Retinal pigment epithelial cell (primary cell): ENCODE results near the gene GRID1.

ENCODE experiments used
- DNase-seq: peaks from one replicate; pipeline ENCODE4 v3.0.0-alpha.2; 2010; ENCODE audit warnings: low read depth
- H3K4me3 ChIP-seq: 2 replicates; pipeline ENCODE4 v1.5.1; 2011; ENCODE audit warnings: mild to moderate bottlenecking, low read length, control low read depth, moderate library complexity
- TF ChIP-seq, protein P1 (sequence below): conservative IDR thresholded peaks from 2 replicates; pipeline ENCODE4 v1.5.1; 2011; ENCODE audit warnings: low read depth, low read length, control low read depth, inconsistent platforms

GRID1 gene

DNA sequence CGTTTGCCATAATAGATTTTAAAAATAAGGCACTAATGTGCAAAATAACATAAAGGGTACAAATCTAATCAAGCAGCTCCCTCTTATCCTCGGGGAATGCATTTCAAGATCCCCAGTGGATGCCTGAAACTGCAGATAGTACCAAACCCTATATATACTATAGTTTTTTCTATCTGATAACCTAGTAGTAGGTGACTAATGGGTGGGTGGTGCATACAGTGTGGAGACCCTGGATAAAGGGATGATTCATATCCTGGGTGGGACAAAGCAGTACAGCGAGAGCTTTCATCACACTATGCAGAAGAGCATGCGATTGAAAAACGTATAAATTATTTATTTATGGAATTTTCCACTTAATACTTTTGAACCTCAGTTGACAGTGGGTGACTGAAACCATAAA, 464.5 kb downstream of the GRID1 start:
- DNase-seq = no peak
- no peak overlapping the region for H3K4me3 ChIP-seq
- TF ChIP-seq, protein P1, sequence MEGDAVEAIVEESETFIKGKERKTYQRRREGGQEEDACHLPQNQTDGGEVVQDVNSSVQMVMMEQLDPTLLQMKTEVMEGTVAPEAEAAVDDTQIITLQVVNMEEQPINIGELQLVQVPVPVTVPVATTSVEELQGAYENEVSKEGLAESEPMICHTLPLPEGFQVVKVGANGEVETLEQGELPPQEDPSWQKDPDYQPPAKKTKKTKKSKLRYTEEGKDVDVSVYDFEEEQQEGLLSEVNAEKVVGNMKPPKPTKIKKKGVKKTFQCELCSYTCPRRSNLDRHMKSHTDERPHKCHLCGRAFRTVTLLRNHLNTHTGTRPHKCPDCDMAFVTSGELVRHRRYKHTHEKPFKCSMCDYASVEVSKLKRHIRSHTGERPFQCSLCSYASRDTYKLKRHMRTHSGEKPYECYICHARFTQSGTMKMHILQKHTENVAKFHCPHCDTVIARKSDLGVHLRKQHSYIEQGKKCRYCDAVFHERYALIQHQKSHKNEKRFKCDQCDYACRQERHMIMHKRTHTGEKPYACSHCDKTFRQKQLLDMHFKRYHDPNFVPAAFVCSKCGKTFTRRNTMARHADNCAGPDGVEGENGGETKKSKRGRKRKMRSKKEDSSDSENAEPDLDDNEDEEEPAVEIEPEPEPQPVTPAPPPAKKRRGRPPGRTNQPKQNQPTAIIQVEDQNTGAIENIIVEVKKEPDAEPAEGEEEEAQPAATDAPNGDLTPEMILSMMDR = no peak

DNA sequence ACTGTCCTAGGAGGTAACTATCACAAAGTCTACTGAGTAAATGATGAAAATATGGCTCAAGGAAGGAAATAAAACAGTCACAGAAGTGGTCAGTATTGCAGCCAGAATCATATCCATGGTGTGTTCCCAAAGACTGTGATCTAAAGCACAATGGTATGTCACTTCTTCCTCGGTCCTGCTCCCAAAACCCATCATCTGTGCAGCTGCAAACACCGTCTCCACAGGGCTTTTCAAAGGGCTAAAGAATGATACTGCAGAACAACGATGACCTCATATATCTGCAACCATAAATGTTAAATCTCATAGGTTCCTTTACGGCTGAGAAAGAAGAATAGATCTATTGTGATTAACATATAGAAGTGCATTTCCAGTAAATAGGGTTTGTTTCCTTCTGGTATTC, 465.0 kb downstream of the GRID1 start:
- TF ChIP-seq, protein P1 = no peak
- H3K4me3 ChIP-seq = no peak overlapping the region
- no peak for DNase-seq

DNA sequence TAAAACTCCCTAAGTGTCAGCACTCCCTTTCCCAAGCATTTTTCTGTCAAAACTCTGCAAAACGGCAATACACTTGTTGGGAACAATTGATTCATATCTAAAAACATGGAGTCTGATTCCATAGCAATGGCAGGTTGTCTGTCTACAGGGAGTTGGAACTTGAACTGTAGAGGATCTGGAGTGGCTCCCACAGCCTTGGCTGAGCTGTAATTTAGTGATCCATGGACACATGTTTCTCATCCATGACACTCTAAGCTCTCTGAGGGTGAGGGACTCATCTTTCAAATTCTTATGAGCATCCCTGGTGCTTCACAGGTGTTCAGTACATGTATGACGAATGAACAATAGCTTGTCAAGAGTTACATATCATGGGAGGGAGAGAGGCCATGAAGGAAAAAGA, 466.1 kb downstream of the GRID1 start:
- DNase-seq = no peak
- TF ChIP-seq, protein P1 = no peak
- no peak overlapping the region for H3K4me3 ChIP-seq

DNA sequence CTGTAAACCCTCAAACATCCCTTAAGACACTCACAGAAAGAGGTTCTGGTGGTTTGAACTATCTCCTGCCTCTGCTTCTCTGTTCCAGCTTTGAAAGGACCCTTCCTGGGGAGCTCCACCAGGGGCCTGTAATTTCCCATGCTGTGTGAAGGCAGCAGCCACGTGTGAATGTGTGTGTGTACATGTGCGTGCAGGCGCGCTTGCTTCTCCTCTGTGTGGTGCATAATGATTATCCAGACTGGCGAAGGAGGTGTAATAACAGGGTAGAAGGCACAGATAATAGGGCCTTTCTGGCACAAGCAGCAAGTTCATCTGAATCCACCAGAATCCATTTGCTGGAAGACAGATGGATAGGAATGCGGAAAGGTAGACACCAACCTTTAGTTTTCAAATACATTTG, 466.5 kb downstream of the GRID1 start:
- no peak overlapping the region for H3K4me3 ChIP-seq
- TF ChIP-seq, protein P1 = no peak
- no peak for DNase-seq

DNA sequence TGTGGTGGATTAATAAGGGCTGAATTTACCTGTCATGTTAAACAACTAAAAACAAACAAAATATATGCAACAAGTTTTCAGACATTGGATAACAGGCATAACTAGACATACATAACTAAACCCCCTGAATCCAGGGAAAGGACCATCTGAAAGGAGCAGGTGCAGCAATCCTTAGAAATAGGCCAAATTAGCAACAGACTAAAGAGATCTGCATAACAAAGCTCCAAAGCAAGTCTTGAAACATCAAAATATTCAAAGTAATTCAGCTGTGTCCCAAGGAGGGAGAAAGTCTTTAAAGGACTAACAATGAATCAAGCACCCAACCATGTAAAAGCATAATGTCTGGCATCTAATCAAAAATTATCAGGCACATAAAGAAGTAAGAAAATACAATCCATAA, 475.1 kb downstream of the GRID1 start:
- DNase-seq = no peak
- no peak overlapping the region for H3K4me3 ChIP-seq
- TF ChIP-seq, protein P1 = no peak

DNA sequence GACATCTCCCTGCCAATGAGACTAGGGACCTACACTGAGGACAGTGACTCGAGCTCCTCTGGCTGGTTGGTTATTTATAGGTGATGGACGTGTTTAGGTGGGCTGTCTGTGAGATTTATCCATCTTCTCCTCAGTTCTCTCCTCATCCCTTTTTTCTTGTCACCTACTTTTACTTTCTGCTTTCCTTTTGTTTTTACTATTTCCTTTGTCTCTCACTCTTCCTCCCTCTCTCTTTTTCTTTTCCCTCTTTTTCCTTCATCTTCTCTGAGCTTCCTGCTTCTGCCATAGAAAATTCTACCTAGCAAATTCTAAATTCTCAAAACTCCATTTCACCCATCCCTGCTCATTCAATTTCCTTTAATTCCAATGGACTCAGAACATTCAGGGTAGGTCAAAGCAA, 478.0 kb downstream of the GRID1 start:
- no peak for DNase-seq
- TF ChIP-seq, protein P1 = no peak
- H3K4me3 ChIP-seq = no peak overlapping the region

DNA sequence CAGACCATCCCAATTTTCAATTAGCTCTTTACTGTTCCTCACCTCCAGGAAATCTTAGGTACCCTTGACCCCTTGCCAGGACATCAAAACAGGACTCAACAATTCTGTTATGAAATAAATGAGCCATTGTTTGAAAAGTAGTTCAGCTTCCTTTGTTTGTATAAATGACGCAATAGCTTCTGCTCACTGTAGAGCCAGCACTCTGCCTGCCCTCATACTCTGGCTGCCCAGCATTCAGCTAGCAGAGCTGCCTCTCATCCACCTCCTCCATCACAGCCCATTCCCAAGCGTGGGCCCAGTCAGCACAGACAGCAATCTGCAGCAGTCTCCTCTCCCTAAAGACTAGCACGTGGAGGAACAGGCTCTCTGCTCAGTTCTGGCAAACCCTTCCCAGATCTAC, 478.6 kb downstream of the GRID1 start:
- TF ChIP-seq, protein P1 = no peak
- H3K4me3 ChIP-seq = no peak overlapping the region
- no peak for DNase-seq
